Skeletal muscle tissue (tissue), 4 donors: ENCODE results near the gene HDAC4. TPM values are rescaled to one million over a fixed set of nuclear protein-coding genes. Genes with fewer than 3 reads are reported as not detected.

ENCODE experiments used
- H3K27ac ChIP-seq: one replicate; pipeline ENCODE4 v1.7.0; 2013; ENCODE audit warnings: mild to moderate bottlenecking, low read depth, low read length, inconsistent platforms
- H3K27me3 ChIP-seq, 3 donors: one replicate each; pipeline ENCODE4 v1.7.0; 2013; ENCODE audit warnings: low read length in 3 of 3; ENCODE audit not compliant: control insufficient read depth in 3 of 3, insufficient read depth in 3 of 3
- H3K36me3 ChIP-seq, 3 donors: one replicate each; pipeline ENCODE4 v1.7.0; 2013; ENCODE audit warnings: low read length in 3 of 3; ENCODE audit not compliant: control insufficient read depth in 3 of 3, insufficient read depth in 3 of 3
- H3K4me1 ChIP-seq, 3 donors: one replicate each; pipeline ENCODE4 v1.7.0; 2013; ENCODE audit warnings: low read length in 3 of 3, mild to moderate bottlenecking in 3 of 3; ENCODE audit not compliant: control insufficient read depth in 3 of 3, insufficient read depth in 3 of 3
- H3K4me3 ChIP-seq, 3 donors: one replicate each; pipeline ENCODE4 v1.7.0; 2013; ENCODE audit warnings: low read length in 3 of 3
- H3K9ac ChIP-seq, 3 donors: one replicate each; pipeline ENCODE4 v1.7.0; 2013; ENCODE audit warnings: low read length in 3 of 3, mild to moderate bottlenecking in 3 of 3, moderate library complexity in 2 of 3, low read depth in 1 of 3
- H3K9me3 ChIP-seq, 3 donors: one replicate each; pipeline ENCODE4 v1.7.0; 2013; ENCODE audit warnings: low read length in 3 of 3; ENCODE audit not compliant: control insufficient read depth in 3 of 3
- total RNA-seq: library from RNA; depleted of rRNA; stranded (reverse); fragments of >200 nt; gene quantifications from one replicate; pipeline ENCODE4 v1.2.3, GENCODE V29; 2014
- donor health status: Osteomylitis.

The HDAC4 gene
- total RNA-seq, 1 donor from 2014 or later = 23.5 TPM

GRCh38 chr2:239236043-239236807 is 164.6 kb downstream of the HDAC4 start:
- Histone ChIP-seq H3K27ac (no peak overlapping the region), H3K9ac (no peak overlapping the region), H3K4me1 (peaks cover 47 to 94% (median 74%) of the 10 kb centered on the region in 3 donors)

DNA sequence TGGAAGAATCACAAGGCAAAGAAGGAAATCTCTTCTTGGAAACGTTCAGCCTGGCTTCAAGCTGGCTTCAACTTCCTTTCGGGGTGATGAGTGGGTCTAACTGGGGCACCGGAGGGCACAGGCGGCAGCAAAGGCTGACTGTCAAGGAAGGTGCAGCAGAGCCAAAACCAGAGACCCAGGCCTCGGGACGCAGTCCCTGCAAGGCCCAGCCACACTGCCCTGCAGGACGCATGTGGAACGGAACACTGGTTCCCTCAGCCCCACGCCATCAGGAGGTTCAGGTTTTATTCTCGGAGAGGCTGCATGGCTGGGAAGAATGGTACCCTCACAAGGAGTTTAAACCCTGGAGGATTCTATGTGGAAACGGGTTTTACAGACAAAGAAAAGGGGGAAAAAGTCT is 165.5 kb downstream of the HDAC4 start:
- peaks cover 42 to 94% (median 74%) of the 10 kb centered on the region in 3 donors for H3K4me1 ChIP-seq
- peaks cover 2 to 4% (median 4%) of the 10 kb centered on the region in 3 donors for H3K36me3 ChIP-seq
- no peak overlapping the region for H3K27ac ChIP-seq

More at GRCh38 chr2:239236043-239236807, 164.6 kb downstream of the HDAC4 start:
- Histone ChIP-seq H3K9me3 (no peaks in the 10 kb centered on the region), H3K4me3 (no peak overlapping the region), H3K36me3 (peaks cover 2 to 4% (median 4%) of the 10 kb centered on the region in 3 donors), H3K27me3 (no peaks in the 10 kb centered on the region)

DNA sequence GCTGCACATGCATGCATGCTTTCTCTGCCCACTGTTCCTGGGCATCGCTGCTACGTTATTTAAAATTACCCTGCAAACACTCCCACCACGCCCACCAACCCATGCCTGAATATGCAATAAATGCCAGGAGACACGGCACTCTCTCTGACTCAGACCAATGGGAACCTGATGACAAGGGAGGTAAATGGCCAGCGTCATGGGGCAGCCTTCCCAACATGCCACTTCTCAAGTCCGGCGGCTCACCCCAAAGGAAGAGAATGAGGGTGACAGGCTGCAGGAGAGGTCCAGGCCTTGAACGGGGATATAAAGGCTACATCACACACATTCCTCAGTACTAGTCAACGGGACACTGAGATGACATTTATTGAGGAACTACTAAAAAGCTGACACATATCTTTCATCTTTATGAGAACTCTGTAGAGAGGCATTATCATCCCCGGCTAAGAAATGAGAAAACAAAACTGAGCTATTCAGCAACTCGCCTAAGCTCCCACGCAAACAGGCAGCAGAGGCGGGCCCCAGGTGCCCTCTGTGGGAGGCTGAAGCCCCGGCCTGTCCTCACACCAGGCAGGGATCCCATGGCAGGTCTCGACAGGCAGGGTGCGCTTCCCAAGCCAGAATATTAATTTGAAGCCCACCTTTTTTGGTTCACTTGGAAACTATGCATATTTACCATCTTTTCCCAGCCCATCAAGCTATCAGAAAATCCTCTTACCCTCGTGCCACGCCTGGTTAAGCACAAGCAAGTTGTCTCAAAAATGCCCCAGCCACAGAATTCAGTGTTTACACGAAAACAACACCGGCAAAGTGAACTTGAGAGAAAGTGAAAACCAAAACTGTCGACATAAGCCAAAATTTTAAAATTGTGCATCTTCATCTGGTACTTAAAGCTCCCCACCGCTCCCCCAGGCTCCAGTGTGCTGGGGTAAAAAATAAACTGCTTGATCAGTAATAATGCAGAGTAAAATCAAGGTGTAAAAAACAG is 166.3 kb downstream of the HDAC4 start:
- H3K9ac ChIP-seq = no peak overlapping the region
- no peaks in the 10 kb centered on the region for H3K9me3 ChIP-seq
- H3K4me1 ChIP-seq = peaks cover 38 to 93% (median 68%) of the 10 kb centered on the region in 3 donors
- H3K4me3 ChIP-seq = no peak overlapping the region
- H3K36me3 ChIP-seq = peaks cover 2 to 4% (median 4%) of the 10 kb centered on the region in 3 donors
- H3K27me3 ChIP-seq = no peaks in the 10 kb centered on the region
- H3K27ac ChIP-seq = peak overlapping the region; percentile 12

More for the DNA sequence above, 165.5 kb downstream of the HDAC4 start:
- no peaks in the 10 kb centered on the region for H3K9me3 ChIP-seq
- no peak overlapping the region for H3K4me3 ChIP-seq
- H3K9ac ChIP-seq = no peak overlapping the region
- no peaks in the 10 kb centered on the region for H3K27me3 ChIP-seq

DNA sequence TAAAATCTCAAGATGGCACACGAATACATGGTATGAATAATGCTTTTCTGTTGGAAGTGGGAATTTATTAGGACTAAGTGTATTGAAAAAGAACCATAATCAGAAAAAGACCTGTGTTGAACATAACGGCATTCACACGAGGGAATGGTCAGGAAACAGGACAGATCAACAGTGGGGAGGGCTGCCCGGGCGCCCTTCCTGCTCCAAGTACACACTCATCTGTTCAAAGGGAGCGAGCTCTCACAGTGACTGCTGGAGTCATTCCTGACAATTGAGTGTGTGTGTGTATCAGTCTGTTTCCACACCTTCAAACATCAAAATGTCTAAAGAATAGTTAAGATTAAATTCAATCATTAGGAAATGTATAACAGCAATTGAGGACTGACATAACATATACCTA is 167.2 kb downstream of the HDAC4 start:
- Histone ChIP-seq H3K27ac (no peak overlapping the region), H3K9ac (no peak overlapping the region), H3K36me3 (peaks cover 2 to 4% (median 4%) of the 10 kb centered on the region in 3 donors), H3K4me1 (peaks cover 30 to 89% (median 63%) of the 10 kb centered on the region in 3 donors), H3K27me3 (no peaks in the 10 kb centered on the region), H3K9me3 (no peaks in the 10 kb centered on the region), H3K4me3 (no peak overlapping the region)

GRCh38 chr2:239232195-239232578 is 168.6 kb downstream of the HDAC4 start:
- no peaks in the 10 kb centered on the region for H3K27me3 ChIP-seq
- H3K4me3 ChIP-seq = no peak overlapping the region
- no peak overlapping the region for H3K27ac ChIP-seq
- H3K9me3 ChIP-seq = no peaks in the 10 kb centered on the region
- H3K36me3 ChIP-seq = peaks cover 2 to 4% (median 4%) of the 10 kb centered on the region in 3 donors
- H3K4me1 ChIP-seq = peaks cover 36 to 91% (median 65%) of the 10 kb centered on the region in 3 donors
- no peak overlapping the region for H3K9ac ChIP-seq

DNA sequence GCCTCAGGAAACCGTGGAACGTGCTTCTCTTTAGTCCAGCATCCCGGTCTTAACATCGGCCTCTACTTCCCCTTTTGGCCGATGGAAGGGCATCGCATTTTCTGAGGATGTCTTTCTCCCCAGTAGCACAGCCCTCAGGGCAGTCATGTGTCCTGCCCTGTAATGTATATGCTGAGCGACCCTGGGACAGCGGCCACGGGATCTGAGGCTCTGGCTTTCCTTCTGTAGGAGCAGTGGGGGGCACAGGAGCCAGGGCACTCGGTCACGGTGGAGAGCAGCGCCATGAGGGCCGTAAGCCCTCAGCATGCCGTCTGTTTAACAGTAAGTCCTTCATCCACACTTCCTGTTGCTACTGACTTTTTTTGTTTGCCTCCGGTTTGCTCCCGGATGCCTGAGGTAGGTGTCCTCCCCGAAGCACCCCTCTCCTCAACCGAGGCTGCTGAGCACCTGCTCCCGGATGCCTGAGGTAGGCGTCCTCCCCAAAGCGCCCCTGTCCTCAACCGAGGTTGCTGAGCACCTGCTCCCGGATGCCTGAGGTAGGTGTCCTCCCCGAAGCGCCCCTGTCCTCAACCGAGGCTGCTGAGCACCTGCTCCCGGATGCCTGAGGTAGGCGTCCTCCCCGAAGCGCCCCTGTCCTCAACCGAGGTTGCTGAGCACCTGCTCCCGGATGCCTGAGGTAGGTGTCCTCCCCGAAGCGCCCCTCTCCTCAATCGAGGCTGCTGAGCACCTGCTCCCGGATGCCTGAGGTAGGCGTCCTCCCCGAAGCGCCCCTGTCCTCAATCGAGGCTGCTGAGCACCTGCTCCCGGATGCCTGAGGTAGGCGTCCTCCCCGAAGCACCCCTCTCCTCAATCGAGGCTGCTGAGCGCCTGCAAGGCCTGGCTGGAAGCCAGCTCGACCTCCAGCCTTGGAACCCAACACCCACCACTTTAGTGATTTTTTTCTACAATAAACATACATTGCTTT is 169.3 kb downstream of the HDAC4 start:
- peak overlapping the region; percentile 15 for H3K27ac ChIP-seq
- H3K27me3 ChIP-seq = no peaks in the 10 kb centered on the region
- peaks cover 38 to 91% (median 65%) of the 10 kb centered on the region in 3 donors for H3K4me1 ChIP-seq

GRCh38 chr2:239230318-239231052 is 170.3 kb downstream of the HDAC4 start:
- H3K9ac ChIP-seq = no peak overlapping the region
- peaks cover 2 to 4% (median 4%) of the 10 kb centered on the region in 3 donors for H3K36me3 ChIP-seq
- no peaks in the 10 kb centered on the region for H3K9me3 ChIP-seq
- no peaks in the 10 kb centered on the region for H3K27me3 ChIP-seq
- peaks cover 46 to 91% (median 68%) of the 10 kb centered on the region in 3 donors for H3K4me1 ChIP-seq
- H3K4me3 ChIP-seq = no peak overlapping the region
- H3K27ac ChIP-seq = peak overlapping the region; percentile 15

More for the DNA sequence above, 169.3 kb downstream of the HDAC4 start:
- no peak overlapping the region for H3K4me3 ChIP-seq
- H3K36me3 ChIP-seq = peaks cover 2 to 4% (median 4%) of the 10 kb centered on the region in 3 donors
- H3K9ac ChIP-seq = no peak overlapping the region
- H3K9me3 ChIP-seq = no peaks in the 10 kb centered on the region

DNA sequence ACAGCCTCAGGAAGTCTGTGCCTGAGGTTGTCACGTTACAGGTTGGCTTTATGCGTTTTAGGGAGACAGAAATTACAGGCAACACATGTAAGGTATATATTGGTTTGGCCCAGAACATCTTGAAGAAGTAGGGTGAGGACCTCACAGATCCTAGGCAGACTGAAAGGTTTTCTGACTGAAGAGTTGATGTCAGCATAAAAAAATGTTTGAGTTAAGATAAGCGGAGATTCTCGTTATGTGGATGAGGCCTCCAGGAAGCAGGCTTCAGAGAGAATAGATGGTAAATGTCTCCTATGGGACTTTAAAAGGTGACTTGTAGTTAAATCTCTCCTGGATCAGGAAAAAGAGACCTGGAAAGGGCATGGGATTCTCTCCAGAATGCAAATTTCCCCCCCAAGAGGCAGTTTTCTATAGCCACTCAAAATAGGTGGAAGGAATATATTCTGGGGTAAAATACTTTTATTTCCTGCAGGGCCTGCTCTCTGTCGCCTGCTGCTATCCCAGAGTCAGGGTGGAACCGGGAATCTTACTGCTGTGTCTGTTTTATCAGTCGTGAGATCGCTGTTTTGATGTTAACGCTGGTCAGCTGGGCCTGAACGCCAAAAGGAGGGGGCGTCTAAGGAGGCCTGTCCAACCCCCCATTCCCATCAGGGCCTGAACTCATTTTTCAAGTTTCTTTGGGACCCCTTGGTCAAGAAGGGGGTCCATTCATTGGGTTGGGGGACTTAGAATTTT is 171.1 kb downstream of the HDAC4 start:
- H3K4me1 ChIP-seq = peaks cover 51 to 89% (median 68%) of the 10 kb centered on the region in 3 donors
- H3K4me3 ChIP-seq = no peak overlapping the region
- no peaks in the 10 kb centered on the region for H3K9me3 ChIP-seq
- H3K36me3 ChIP-seq = no peaks in the 10 kb centered on the region
- no peaks in the 10 kb centered on the region for H3K27me3 ChIP-seq
- H3K9ac ChIP-seq = no peak overlapping the region
- peak overlapping the region; percentile 15 for H3K27ac ChIP-seq
